ENCODE data around the gene SLC25A43.

GRCh38 chrX:119381349-119381944 is 17.7 kb upstream of the SLC25A43 start:
- TF ChIP-seq, protein P1, sequence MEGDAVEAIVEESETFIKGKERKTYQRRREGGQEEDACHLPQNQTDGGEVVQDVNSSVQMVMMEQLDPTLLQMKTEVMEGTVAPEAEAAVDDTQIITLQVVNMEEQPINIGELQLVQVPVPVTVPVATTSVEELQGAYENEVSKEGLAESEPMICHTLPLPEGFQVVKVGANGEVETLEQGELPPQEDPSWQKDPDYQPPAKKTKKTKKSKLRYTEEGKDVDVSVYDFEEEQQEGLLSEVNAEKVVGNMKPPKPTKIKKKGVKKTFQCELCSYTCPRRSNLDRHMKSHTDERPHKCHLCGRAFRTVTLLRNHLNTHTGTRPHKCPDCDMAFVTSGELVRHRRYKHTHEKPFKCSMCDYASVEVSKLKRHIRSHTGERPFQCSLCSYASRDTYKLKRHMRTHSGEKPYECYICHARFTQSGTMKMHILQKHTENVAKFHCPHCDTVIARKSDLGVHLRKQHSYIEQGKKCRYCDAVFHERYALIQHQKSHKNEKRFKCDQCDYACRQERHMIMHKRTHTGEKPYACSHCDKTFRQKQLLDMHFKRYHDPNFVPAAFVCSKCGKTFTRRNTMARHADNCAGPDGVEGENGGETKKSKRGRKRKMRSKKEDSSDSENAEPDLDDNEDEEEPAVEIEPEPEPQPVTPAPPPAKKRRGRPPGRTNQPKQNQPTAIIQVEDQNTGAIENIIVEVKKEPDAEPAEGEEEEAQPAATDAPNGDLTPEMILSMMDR (IDR thresholded peaks at IDR 0.05; ENCODE audit: poor library complexity) = no peak
- TF ChIP-seq EZH2phosphoT487 (IDR thresholded peaks at IDR 0.05; ENCODE audit: low read depth, severe bottlenecking, unreplicated experiment) = no peak
